ENCODE results near the gene KTN1.

DNA sequence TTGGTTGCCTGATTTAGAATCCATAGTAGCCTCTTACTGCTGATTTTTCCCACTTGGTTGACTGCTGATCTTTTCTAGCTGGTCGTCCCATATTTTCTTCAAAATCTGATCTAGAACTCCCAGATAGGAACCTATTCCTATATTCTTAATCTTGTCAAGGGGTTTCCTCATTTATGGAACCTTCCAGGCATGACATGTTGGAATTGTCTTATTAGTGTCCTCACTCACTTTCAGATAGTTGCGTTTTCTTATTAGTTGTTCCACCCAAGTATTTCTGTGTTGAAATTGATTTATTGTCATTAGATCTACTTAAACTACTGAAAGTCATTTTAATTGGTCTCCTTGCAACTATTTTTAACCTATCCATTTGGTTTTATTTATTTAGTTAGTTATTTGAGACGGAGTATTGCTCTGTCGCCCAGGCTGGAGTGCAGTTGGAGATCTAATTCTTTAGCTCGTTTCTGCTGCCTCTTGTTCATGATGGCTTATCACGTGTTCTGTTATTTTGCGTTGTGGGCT, 25.0 kb downstream of the KTN1 start:
- TF ChIP-seq GATA2 (IDR thresholded peaks at IDR 0.05; ENCODE audit: low read depth, low read length): no peak
- no peak for TF ChIP-seq GATA3 (IDR thresholded peaks at IDR 0.05; ENCODE audit: low read depth, low read length)

Data from SH-SY5Y (cell line).